NB4 (cell line): Measurements from ENCODE around the gene TMEM107.

Experiments
- MYC ChIP-seq: IDR thresholded peaks from 2 replicates; pipeline ENCODE4 v1.6.1; 2011; ENCODE audit warnings: low read depth, low read length
- TF ChIP-seq, protein P1 (sequence below): IDR thresholded peaks from one replicate; pipeline ENCODE4 v1.5.1; 2012; ENCODE audit warnings: low read depth, low read length

GRCh38 chr17:8138374-8138671, 37.9 kb downstream of the TMEM107 start:
- no peak for TF ChIP-seq MYC
- TF ChIP-seq, protein P1, sequence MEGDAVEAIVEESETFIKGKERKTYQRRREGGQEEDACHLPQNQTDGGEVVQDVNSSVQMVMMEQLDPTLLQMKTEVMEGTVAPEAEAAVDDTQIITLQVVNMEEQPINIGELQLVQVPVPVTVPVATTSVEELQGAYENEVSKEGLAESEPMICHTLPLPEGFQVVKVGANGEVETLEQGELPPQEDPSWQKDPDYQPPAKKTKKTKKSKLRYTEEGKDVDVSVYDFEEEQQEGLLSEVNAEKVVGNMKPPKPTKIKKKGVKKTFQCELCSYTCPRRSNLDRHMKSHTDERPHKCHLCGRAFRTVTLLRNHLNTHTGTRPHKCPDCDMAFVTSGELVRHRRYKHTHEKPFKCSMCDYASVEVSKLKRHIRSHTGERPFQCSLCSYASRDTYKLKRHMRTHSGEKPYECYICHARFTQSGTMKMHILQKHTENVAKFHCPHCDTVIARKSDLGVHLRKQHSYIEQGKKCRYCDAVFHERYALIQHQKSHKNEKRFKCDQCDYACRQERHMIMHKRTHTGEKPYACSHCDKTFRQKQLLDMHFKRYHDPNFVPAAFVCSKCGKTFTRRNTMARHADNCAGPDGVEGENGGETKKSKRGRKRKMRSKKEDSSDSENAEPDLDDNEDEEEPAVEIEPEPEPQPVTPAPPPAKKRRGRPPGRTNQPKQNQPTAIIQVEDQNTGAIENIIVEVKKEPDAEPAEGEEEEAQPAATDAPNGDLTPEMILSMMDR: no peak
